NCI-H526 (cell line): ENCODE measurements around the gene SAMD13.
"Not testable (repeated sequence)": the region's sequence is repeated elsewhere in the genome, so short reads cannot be mapped to it uniquely, and the experiment has no call there.

ENCODE experiments used
- DNase-seq, 2 experiments: peaks; one replicate each; lab custom pipeline; 2025; lab: John Stamatoyannopoulos, UW

The SAMD13 gene

DNA sequence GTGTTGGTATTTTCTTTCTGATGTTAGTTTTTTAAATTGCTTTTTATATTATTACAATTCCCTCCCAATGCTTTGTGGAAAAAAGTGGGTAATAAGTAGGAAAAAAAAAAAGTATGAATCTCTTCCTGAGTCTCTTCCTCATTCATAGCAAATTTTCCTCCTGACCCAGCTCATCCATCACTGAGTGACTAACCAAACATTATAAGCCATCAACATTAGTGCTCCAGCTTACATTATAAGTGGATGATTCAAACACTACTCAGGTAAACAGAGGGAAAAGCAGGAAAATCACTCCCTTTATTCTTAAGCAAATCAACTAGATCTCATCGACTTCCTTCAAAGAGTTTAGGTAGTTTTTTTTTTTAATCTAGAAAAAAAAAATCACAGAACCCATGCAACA lies 15.4 kb upstream of the SAMD13 start:
- DNase-seq, result no peak

DNA sequence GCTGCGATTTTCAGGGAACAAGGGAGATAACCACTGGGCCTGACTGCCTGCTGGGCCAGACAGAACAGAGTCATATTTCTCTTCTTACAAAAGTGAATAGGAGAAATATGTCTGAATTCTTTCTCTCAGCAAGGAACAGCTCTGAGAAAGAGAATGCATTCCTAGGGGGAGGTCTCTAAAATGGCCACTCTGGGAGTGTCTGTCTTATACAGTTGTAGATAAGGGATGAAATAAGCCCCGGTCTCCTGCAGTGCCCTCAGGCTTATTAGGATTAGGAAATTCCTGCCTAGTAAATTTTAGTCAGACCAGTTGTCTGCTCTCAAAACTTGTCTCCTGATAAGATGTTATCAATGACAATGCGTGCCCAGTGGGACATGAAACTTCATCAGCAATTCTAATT lies 14.1 kb upstream of the SAMD13 start:
- DNase-seq, result not testable (repeated sequence)

DNA sequence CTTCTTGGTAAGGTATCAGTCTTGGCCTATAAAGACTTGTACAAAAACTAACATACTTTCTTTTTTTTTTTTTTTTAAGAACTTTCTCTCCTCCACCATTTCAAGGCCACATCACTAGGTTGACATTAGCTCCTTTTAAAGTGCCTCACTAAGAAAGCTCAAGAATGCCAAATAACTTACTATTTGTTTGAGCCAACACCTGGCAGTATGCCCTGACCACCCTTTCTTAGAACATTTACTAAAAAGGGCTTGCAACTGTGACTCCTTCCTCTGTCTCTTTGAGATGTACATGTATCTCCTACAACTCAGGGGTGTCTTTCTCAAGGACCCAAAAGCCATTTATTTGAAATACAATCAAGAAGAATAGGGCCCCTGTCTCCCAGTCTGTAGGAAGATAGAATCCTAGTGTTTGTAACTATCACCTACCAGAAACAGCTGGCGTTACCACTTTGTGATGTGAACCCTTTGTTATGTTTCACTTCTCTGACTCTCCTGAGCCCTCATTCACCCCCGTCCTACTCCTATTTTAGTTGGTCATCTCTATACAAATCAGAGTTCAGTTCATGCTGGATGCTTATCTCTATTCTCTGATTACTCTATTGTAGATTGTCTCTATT lies 12.2 kb upstream of the SAMD13 start:
- DNase-seq, result no peak

- no peak for DNase-seq
Observed at GRCh38 chr1:84291882-84292655, 9.4 kb upstream of the SAMD13 start.

- DNase-seq, result no peak
Observed at GRCh38 chr1:84293766-84294165, 7.7 kb upstream of the SAMD13 start.

DNA sequence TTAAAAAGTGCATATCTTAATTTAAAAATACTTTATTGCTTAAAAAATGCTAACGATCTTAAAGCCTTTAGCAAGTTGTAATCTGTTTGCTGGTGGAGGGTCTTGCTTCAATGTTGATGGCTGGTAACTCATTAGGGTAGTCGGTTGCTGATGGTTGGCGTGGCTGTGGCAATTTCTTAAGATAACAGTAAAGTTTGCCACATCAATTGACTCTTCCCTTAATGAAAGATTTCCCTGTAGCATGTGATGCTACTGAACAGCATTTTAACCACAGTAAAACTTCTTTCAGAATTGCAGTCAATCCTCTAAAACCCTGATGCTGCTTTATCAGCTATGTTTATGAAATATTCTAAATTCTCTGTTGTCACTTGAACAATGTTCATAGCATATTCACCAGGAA lies 6.8 kb upstream of the SAMD13 start:
- no peak for DNase-seq

DNA sequence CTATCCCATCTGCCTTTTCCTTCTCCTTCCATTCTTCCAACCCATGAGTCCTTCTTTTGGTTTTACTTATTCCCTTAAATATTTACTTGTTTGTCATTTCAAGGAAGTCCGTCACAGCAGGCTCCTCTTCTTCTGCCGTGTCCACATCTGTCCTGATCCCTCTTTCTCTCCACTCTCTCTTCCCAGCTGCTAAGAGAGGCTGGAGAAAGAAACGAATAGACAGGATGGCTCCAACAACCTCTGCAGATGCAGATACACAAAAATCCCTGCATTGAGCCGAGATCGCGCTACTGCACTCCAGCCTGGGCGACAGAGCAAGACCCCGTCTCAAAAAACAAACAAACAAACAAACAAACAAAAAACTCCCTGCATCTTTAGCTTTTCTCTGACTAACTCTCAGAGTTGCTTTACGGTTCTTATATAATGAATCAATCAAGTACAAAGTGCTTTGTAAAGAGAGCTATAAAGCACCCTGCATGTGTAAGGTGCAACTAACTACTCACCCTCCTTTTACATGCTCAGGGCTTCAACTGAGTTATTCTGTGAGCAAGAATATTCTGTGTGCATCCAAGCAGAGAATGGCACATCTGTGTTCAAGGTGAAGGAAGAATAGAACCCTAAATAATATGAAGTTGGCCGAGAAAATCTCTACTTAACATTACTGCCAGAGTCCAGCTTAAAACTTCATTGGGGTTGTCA lies 3.8 kb upstream of the SAMD13 start:
- no peak for DNase-seq

- DNase-seq, result peak in 1 of 2 experiments; percentile 74
Observed at GRCh38 chr1:84298328-84298683, 3.2 kb upstream of the SAMD13 start.

DNA sequence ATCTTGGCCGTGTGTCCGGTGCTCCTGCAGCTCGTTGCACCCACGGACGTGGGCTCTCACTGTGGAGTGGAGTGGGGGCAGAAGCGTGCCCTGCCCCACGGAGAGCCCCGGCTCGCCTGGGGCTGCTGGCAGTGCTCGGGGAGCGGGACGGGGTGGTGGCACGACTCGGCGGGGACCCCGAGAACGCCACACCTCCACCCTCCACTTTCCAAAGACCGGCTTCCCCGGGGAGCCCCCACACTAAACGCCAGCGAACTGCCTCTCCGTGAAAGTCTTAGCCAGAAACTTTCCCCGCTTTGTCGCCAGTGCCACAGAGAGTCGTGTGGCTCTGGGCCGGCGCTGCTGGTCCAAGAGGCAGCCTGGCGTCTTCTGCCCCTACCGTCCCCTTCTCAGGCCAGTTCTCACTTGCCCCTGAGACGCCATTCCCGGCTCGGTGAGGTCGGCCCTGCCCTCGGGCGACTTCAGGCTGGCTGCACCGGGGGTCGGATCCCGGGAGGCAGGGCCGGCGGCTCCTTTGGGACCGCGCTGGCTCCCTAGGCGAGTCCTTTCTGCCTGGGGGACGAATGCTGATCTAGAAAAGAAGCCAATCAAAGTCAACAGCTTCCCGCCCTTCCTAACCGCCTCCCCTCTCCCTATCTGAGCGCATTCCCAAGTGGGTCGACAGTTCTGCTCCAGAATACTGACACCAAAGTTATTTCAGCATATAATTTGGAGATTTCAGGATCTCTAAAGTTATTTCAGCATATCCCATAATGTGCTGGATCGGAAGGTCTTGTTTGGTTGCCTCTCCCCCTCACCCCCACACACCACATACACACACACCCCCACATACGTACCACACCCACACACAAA lies 2.6 kb upstream of the SAMD13 start:
- DNase-seq, result peak; percentile 30 to 75

DNA sequence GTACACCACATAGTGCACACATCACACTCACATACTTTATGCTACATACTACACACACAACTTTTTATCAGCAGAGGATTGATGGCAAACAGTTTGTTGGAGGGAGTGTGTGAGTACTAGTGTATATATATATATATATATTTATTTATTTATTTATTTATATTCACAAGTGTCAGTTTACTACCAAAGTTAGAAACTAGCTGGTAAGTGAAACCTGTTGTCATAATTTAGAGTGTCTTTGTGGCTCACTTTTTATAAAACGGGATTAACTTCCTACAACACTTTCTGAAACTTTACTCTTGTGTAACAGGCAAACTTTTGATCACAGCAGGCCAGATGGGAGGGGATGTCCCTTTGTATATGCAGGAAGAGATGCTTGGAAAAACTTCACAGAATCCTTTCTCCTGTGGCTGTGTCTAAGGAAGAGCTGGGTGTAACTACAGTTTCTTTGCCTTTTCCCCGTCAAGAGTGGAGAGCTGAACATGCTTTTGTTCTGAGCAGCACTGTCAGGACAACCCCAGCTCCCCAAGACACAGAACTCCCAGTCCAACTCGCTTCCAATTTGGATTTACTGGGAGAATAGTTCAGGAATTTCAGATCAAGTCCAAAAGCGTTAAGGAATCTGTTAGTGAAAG lies 1.9 kb upstream of the SAMD13 start:
- no peak for DNase-seq

DNA sequence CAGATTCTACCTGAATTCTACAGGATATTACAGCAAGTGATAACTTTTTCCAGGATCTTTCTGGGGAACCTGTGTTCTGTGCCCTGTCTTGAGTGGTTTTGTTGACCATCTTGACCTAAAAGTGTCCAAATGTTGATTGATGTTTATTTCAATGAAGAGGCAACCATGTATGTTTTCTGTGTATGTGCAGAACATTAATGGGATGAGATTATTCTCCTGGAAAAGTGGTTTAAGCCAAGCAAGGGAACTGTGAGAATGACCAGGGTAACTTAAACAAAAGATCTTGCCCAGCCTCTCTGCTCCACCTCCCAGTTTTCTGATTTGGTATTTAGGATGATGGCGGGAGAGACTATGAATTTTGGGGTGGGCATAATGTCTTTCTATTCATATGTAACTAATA lies 1.0 kb upstream of the SAMD13 start:
- no peak for DNase-seq

GRCh38 chr1:84301785-84302385 lies 377 bp downstream of the SAMD13 start:
- peak; percentile 31 to 56 for DNase-seq

DNA sequence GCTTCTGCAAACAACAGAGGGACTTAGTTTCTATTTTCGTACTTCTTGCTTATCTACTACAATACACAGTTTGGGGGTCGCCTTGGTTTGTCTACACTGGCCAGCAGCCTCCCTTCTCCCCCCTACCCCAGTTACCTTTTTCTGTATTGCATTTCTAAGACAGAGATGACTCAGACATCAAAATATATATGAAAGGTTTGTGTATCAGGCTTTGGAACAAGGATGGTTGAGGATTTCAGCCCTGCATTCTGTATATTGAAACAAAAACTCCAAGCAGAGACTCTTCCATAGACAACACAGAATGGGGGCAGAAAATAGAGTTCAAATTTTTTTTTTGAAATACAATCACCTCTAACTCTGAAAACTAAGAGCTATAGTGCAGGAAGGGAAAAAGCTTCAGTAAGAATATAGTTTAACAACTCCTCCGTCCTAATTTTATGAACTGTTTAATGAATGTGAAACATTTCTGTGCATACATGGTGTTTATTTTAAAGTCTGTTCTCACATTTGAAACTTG lies 1.9 kb downstream of the SAMD13 start:
- peak in 1 of 2 experiments; percentile 44 for DNase-seq

DNA sequence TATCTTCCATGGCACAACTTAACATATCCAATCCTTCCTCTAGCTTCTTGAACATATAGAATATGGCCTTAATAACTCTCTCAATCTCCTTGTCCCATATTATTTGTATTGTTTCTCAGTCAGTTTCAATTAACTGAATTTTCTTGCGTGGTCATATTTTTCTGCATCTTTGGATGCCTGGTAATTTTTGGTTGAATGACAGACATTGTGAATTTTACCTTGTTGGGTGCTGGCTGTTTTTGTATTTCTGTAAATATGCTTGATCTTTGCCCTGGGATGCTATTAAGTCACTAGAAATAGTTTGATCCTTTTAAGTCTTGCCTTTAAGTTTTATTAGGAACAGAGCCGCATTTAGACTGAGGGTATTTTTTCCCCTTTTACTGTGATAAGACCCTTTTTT lies 5.9 kb downstream of the SAMD13 start:
- no peak for DNase-seq

DNA sequence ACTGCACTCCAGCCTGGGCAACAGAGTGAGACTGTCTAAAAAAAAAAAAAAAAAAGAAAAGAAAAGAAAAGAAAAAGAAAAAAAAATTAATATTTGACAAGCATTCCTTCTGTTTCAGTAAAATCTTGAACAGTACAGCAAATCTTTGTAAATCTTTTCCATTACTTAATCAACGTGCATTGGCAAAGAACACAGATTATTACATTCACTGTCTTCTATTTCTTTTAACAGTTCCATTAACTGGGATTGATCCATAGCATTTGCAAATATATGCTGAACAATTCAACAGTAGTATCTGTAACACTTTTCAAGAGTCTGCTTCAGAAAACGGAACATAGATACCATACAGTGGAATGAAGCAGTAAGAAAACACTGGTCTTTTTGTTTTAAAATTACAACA lies 9.8 kb downstream of the SAMD13 start:
- DNase-seq, result no peak

DNA sequence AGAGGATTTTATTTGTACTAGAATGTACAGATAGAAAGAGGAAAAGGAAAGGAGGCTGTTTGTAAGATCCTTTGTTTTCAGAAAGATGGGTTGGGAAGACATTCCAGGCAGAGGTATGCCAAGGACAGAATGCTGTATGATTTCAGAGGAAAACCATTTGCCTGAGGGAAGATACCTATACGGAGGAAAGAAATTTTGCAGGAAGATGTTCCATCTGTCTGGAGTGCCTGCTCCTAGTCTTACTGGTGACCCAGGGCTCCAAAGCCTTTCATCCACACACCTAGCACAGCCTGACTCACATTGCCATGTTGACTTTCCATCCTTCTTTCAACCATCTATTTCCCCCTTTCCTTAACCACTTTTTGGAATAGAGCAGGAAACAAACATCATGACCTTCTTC lies 18.2 kb downstream of the SAMD13 start:
- DNase-seq, result no peak

DNA sequence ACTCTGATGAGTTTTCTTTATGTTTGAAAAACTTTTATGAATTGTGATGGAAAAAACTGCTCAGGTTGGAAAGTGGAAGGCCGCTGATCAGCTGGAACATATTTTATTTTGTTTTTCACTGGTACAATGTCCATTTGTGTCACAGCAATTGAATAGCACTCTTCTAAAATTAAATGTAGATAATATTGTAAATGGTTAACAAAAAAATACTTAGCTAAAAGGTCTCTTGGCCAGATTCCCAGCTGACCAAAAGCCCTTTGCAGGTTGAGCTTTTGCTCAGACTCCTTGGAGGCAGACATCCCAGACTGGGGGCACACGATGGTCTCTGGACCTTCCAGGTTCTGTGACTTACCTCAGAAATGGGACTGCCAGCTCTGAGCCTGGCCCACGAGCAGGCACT lies 26.3 kb downstream of the SAMD13 start:
- DNase-seq, result no peak

GRCh38 chr1:84330125-84330984 lies 28.8 kb downstream of the SAMD13 start:
- no peak for DNase-seq

DNA sequence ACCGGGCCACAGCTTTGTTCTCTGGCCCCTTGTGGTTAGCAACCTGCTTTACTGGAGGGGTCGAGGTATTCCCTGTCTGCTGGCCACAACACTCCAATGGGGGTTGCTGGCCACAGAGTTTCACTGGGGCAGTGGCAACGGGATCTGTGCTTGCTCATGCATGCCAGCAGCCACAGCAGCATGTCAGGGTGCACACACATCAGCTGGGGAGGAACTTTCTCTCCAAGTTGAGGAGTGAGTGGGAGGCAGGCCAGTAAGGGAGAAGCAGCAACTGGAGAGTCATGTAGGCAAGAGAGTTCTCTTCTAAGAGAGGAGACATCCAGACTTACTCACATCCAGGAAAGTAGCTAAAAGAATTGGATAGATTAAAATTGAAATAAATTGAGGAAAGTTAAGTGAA lies 38.0 kb downstream of the SAMD13 start:
- no peak for DNase-seq

- DNase-seq, result no peak
Observed at GRCh38 chr1:84344286-84344685, 42.8 kb downstream of the SAMD13 start.
